Stimulated activated CD8-positive, alpha-beta memory T cell treated with anti-CD3 and anti-CD28 coated beads, Interleukin-2, amount 100 ng/mL, for 48 hours (primary cell): ENCODE data around the gene C9orf72.

Experiments used
- DNase-seq, 2 donors: peaks; one replicate each; pipeline ENCODE4 v3.0.0-alpha.2; 2020; ENCODE audit warnings: low read depth in 2 of 2

C9orf72 gene

GRCh38 chr9:27573634-27574590 is 631 bp upstream of the C9orf72 start:
- peak; percentile 80 to 88 for DNase-seq

GRCh38 chr9:27572566-27572917 is 739 bp downstream of the C9orf72 start:
- DNase-seq: peak in 1 of 2 donors; percentile 40

GRCh38 chr9:27572061-27572460 is 1.2 kb downstream of the C9orf72 start:
- no peak for DNase-seq

- DNase-seq: no peak
Observed at GRCh38 chr9:27571011-27571410, 2.3 kb downstream of the C9orf72 start.

- DNase-seq: no peak
Observed at GRCh38 chr9:27569406-27569805, 3.9 kb downstream of the C9orf72 start.

- no peak for DNase-seq
Observed at GRCh38 chr9:27566118-27566517, 7.2 kb downstream of the C9orf72 start.

GRCh38 chr9:27565696-27566095 is 7.6 kb downstream of the C9orf72 start:
- no peak for DNase-seq

GRCh38 chr9:27564670-27565069 is 8.6 kb downstream of the C9orf72 start:
- no peak for DNase-seq

- DNase-seq: no peak
Observed at GRCh38 chr9:27563738-27564430, 9.4 kb downstream of the C9orf72 start.

GRCh38 chr9:27561685-27562084 is 11.6 kb downstream of the C9orf72 start:
- DNase-seq: no peak

- DNase-seq: no peak
Observed at GRCh38 chr9:27560457-27560856, 12.8 kb downstream of the C9orf72 start.

- no peak for DNase-seq
Observed at GRCh38 chr9:27558307-27558706, 15.0 kb downstream of the C9orf72 start.

- no peak for DNase-seq
Observed at GRCh38 chr9:27556470-27556869, 16.8 kb downstream of the C9orf72 start.

- DNase-seq: no peak
Observed at GRCh38 chr9:27554712-27555111, 18.6 kb downstream of the C9orf72 start.

- no peak for DNase-seq
Observed at GRCh38 chr9:27549196-27549755, 24.0 kb downstream of the C9orf72 start.

- no peak for DNase-seq
Observed at GRCh38 chr9:27548055-27548741, 25.1 kb downstream of the C9orf72 start.

- DNase-seq: no peak
Observed at GRCh38 chr9:27545471-27545870, 27.8 kb downstream of the C9orf72 start.

- no peak for DNase-seq
Observed at GRCh38 chr9:27542508-27542907, 30.8 kb downstream of the C9orf72 start.

GRCh38 chr9:27541740-27542139 is 31.5 kb downstream of the C9orf72 start:
- no peak for DNase-seq

- no peak for DNase-seq
Observed at GRCh38 chr9:27540502-27540901, 32.8 kb downstream of the C9orf72 start.

- no peak for DNase-seq
Observed at GRCh38 chr9:27539479-27540441, 33.5 kb downstream of the C9orf72 start.
